NT2/D1 (cell line): ENCODE results near the gene PDPK1.

Experiments
- YY1 ChIP-seq: IDR thresholded peaks from 2 replicates; pipeline ENCODE4 v1.6.1; 2011; ENCODE audit not compliant: insufficient read length, insufficient read depth
- ZNF274 ChIP-seq: IDR thresholded peaks from 2 replicates; pipeline ENCODE4 v1.6.1; 2011; ENCODE audit warnings: mild to moderate bottlenecking, low read depth, low read length

GRCh38 chr16:2508722-2509400, 29.0 kb upstream of the PDPK1 start:
- no peak for TF ChIP-seq ZNF274
- no peak for TF ChIP-seq YY1
